ENCODE measurements around the gene ISG20L2.

The ISG20L2 gene

DNA sequence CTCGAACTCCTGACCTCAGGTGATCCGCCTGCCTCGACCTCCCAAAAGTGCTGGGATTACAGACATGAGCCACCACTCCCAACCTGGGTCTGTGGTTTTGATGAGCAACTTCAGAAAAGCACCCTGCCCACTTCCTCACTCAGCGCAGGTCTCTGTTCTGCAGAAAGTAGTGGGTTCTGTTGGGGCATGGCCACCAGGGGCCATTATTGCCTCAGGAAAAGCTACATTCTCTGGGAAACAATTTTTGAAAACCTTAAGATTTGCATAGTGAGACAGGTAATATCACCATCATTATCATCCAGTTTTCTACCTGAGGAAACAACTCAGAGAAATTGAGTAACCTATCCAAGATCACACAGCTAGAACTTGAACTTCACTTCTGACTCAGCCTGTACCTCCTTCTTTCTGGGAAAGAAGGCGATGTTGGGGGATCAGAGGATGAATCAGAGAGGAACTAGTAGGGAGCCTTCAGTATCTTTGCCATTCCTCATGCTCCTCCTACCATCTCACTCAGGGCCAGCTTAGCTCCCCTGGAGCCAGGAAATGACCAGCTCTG lies 44.3 kb downstream of the ISG20L2 start:
- DNase-seq, result peak in 1 of 2 experiments; percentile 12

DNA sequence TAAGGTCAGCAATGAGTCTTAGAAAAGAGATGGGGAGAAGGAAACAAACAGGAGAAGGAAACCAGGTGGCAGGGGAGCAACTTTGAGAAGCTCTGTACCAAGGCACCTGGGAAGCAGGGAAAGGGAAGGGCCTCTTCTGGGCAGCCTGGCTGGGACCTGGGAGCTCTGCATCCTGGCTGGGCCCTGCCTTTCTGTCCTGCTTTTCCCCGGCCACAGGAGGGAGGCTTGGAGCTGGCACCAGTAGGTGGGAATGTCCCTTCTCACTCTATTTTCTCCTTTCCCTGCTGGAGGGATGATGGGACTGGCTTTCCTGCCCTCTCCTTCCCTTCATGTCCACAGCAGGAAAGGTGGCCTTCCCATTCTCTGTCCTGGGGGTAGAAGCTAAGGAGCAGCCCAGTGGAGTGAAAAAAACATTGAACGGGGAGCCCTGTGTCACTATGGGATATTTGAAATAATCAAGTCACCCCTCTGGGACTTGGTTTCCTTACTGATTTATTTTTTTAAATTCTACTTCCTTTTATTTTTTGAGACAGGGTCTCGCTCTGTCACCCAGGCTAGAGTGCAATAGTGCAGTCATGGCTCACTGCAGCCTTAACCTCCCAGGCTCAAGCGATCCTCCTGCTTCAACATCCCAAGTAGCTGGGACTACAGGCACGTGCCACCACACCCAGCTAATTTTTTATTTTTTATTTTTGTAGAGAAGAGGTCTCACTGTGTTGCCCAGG lies 46.2 kb downstream of the ISG20L2 start:
- no peak for DNase-seq

DNA sequence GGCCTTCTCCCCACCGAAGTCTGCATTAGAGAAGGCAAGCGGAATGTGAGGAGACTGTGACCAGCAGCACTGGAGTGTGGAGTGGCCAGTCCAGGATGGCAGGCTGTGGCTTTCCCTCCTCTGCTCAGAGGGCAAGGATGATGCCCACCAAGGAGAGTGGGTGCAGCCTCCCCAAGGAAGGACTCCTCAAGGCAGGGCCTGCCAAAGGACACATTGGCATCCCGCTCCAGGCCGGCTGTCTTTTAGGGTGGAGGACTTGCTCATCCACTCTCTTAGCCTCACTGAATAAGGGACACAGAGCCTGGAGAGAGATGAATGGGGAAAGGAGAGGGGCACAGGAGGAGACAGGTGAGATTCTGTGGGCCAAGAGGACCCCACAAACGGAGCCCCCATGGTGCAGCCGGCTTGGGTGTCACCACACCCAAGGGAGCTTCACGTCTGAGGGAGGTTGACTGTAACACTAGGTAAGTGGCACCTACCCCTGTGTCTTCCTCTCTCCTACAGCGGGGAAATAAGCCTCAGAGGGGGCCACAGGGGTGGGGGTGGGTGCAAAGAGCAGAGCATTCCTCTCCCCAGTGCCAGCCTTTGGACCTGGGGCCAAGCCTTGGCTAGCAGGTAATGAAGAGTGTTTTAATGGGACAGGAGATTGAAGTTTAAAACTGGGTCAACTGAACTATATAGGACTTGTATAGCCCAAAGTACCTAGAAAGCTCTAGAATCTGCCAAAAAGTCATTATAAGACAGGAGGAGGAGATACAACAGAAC lies 47.2 kb downstream of the ISG20L2 start:
- DNase-seq, result no peak

DNA sequence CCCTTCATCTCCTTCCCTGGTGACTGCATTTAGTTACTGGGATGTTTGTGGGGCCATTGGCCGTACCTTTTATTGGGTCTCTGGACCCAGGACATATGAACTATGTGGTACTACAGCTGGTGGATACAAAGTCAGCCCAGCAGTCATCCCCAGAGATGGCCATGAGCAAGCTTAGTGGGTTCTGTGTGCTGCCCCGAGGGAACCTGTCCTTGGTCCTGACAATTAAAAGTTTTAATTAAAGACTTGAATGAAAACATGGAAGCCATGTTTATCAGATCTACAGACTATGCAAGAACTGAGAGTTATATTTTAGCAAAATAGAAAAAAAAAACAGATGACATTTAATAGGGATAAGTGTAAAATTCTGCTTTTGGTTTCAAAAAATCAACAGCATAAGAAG lies 48.5 kb downstream of the ISG20L2 start:
- DNase-seq, result no peak

DNA sequence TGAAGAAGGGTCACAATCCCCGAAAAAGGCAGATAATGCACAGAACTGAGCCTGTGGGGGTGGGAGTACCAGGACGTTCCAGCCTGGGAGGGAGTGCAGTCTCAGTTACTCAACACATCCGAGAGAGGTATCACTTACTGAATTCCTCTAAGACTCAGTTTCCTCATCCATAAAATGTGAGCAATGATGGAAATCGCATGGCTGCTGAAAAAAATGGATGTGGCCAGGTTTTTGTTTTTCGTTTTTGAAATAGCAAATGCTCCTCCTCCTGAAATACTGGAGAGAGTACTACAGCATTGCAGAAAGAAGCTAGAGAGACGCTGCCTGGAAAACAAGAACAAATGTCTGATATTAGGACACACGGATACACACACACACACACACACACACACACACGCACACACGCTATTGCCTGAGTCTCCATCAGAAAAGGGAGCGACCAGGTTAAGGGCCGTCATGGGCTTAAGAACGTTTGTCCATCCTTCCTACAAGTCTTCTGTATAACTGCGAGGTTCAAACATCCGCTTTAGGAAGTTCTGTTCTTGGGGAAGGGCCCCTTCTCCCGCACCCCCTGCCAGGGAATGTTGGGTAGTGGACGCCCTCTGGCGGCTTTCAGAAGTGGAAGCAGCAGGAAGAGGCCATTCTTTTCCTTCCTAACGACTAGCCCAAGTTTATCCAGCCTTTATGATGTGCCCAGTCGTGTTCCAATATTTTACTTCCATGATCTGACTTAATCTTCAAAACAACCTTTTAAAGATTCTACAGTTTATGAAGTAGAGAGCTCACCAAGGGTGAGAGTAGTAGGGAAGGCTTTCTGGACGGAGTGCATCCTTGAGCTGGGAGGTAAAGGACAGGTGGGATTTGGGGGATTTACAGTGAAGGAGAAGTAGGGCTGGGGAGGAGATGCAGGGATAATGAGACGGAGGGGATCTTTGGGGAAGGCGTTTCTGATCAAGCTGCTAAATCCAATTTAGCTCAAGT lies 50.7 kb downstream of the ISG20L2 start:
- DNase-seq, result peak; percentile 34 to 49

DNA sequence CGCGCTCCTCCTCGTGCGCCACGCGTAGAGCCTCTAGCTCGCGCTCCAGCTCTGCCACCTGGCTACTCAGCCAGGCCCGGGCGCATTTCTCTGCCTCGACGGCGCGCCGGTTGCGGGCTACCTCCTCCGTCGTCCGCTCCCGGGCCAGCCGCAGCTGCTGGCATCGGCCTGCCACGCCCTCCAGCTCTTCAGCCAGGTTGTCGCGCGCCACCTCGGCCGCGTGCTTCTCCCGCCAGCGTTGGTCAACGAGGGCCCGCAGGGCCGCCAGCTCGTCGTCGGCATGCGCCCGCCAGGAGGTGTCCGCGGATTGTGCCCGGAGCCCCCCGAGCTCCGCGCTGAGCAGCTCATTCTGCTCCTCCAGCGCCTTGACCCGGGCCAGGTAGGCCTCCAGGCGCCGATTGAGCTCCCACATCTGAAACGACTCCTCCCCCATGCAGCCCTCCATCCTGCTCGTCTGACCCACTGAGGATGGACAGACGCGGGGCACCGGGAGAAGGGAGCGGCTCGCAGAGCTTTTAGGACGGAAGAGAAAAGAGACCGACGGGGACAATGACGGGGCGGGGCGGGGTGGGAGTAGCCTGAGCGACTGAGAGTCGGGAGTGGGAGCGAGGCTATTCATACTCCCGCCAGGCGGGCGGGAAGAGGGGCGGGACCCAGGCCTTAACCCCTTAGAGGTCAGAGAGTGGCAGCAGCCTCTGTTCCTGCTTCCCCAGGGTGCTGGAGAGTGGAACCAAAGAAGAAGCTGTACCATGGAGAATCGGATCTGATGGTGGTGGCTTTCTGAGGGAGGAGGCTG lies 51.5 kb downstream of the ISG20L2 start, which contains the start of gene NES:
Gene NES (minus strand): TSS at position 588 of the 796 bp plus-strand sequence. CDS start 143 bp downstream, at position 445.
- no peak for DNase-seq

DNA sequence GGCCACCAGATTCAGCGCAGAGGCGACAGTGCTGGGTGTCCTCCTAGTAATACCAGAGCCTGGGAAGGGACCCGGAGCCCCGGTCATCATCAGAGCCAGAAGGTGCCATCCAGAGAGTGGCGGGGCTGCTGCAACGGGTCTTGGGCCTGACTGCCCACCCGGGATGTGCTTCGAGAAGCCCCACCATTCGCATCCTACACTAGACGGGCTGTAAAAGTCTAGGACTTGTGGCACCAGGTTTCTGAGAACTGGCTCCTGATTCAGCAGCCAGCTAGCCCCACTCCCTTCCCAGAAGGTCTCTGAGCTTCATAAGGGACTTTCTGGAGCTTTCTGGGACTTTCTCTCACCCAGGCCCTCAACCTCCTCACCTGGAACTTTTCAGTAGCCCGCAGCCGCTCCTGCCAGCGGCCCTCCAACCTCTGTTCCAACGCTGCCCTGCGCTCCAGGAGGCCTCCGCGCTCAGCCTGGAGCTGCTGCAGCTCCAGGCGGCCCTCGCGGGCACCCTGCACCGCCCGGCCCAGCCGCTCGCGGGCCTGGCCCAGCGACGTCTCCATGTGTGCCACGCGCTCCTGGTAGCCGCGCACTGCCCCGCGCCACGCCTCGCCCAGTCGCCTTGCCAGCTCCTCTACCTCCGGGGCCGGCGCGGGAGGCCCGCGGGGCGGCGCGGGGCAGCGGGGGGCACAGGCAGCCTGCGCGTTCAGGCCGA lies 52.3 kb downstream of the ISG20L2 start:
- DNase-seq, result no peak

DNA sequence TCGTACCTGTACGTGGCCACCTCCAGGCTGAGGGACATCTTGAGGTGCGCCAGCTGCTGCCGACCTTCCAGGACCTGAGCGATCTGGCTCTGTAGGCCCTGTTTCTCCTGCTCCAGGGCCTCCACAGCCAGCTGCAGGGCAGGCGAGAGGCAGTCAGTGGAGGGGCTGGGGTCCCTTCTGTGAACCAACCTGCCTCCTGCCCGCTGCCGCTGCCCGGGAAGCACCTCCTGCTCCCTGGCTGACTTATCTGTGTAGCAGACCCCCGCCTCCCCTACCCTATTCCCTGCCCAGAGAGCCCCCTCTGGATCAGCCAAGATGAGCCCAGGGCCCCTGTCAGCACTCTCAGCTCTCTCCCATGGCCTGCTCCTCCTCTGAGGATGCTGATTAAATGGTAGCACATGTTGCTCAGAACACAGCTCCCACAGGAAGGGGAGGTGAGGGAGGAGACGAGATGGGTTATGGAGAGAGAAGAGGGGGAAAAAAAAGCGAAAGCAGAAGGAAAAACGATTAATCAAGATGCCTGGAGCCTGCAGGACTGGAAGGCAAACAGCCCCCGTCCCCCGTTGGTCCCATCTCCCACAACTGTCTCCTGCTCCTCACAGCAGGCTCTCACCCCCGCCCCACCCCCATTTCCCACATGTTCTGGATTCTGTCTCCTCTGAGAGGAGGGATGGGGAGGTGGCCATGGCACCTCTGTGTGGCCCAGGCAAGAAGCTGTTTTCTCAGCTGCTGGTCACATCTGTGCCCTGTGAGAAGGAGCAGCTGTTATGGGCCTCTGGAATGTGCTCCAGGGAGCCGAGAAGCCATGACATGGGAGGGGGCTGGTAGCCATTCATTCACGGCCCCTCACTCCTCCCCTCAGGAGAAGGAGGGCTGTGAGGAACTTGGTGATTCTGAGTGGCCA lies 53.1 kb downstream of the ISG20L2 start:
- no peak for DNase-seq

DNA sequence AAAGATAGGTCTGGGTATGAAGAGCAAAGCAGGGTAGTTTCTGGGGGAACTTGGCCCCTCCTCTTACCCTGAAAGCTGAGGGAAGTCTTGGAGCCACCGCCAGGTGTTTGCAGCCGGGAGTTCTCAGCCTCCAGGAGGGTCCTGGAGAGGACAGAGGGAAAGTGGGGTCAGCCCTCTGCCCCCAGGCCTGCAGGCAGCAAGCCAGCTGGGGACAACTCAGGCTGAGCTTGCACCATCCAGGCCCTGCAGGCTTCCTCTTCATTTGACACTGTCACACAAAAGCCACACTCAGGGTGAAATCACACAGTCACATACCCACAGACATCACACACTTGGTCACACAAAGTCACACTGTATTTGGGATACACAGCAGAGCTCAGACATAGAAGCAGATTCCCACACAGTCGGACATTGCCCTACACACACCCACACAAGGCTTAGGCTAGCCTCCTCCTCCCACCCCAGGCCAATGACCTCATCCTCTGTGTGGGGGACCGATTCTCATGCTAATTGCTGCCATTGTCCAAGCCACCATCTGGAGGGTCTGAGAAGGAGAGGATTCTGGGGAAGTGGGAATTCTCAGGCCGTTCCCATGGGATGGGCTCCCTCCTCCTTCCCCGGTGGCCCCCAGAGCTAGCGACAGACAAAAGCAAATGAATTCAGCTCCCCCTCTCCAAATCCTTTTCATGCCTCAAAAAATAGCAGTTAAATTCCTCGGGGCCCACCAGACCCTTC lies 55.0 kb downstream of the ISG20L2 start:
- peak; percentile 32 to 48 for DNase-seq

Measured in AML-193 (cell line).